ENCODE results near the gene C1QTNF6. TPM values are rescaled to one million over a fixed set of nuclear protein-coding genes. Genes with fewer than 3 reads are reported as not detected.
A peak's percentile ranks its signal among the peaks of the same experiment; 100 is the strongest.
"Not testable (repeated sequence)": the region's sequence is repeated elsewhere in the genome, so short reads cannot be mapped to it uniquely, and the experiment has no call there.

The C1QTNF6 gene
- total RNA-seq, 1 donor from 2014 or later = 3.3 TPM

DNA sequence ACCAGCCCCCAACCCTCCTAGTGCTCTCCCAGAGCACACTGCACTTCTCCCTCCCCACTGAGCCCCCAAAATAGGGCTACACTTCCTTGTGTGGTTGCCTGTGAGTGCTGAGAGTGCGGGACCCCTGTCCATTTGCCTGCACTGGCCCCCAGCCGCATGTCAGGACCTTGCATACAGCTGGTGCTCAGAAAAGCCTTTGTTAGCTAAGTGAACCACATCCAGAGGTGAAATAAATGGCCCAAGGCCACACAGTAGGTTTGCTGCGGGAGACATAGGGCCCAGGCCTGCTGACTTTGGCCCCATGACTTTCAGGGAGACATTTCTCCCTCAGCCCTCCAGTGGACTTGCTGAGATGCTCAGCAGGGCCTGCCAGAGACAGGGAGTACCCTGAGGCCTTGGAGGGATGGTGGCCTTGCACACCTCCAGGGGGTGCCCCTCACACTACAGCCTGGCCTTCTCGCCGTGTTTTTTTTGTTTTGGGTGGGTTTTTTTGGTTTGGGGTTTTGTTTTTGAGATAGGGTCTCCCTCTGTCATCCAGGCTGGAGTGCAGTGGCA is 14.0 kb upstream of the C1QTNF6 start:
- no peak for DNase-seq
- H3K36me3 Mint-ChIP-seq (ENCODE audit: unreplicated experiment) = no peaks in the 10 kb centered on the region
- H3K4me1 Mint-ChIP-seq (ENCODE audit: low read depth, unreplicated experiment) = peaks cover 3% of the 10 kb centered on the region
- no peaks in the 10 kb centered on the region for H3K27me3 Mint-ChIP-seq (ENCODE audit: unreplicated experiment)
- no peak for TF ChIP-seq CTCF (IDR thresholded peaks at IDR 0.05; ENCODE audit: partially characterized antibody, unreplicated experiment)
- no peak overlapping the region for H3K4me3 Mint-ChIP-seq (ENCODE audit: unreplicated experiment)
- no peak overlapping the region for H3K27ac Mint-ChIP-seq (ENCODE audit: unreplicated experiment)
- peaks cover 2% of the 10 kb centered on the region for H3K9me3 Mint-ChIP-seq (ENCODE audit: unreplicated experiment)

DNA sequence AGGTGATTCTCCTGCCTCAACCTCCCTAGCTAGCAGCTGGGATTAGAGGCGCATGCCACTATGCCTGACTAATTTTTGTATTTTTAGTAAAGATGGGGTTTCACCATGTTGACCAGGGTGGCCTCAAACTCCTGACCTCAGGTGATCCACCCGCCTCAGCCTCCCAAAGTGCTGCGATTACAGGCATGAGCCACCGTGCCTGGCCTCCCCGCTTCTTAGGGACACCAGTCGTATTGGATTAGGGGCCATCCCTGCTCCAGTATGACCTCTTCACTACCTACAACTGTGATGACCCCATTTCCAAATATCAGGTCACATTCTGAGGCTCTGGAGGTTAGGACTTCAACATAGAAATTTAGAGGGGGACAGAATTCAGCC is 13.4 kb upstream of the C1QTNF6 start:
- H3K36me3 Mint-ChIP-seq (ENCODE audit: unreplicated experiment); DNase-seq; H3K27ac Mint-ChIP-seq (ENCODE audit: unreplicated experiment); H3K4me1 Mint-ChIP-seq (ENCODE audit: low read depth, unreplicated experiment); H3K9me3 Mint-ChIP-seq (ENCODE audit: unreplicated experiment); H3K27me3 Mint-ChIP-seq (ENCODE audit: unreplicated experiment); H3K4me3 Mint-ChIP-seq (ENCODE audit: unreplicated experiment): not testable (repeated sequence)

DNA sequence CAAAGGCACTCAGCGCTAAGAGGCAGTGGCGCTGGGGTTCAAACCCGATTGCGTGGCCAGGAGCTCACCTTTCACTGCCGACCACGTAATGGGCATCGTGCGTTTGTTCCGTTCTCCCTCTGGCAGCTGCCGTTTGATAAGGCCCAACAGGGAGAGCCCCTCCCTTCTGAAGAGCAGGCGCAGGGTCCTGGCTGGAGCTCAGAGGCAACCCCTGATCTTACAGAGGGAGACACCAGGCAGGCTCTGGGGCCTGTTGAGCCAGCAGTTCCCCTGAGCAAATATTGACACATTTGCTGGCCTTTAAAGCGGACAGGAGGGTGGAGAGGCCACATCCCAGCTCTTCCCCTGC is 11.7 kb upstream of the C1QTNF6 start:
- Mint-ChIP-seq H3K36me3 (ENCODE audit: unreplicated experiment) (peaks cover under 1% of the 10 kb centered on the region), H3K9me3 (ENCODE audit: unreplicated experiment) (peaks cover 2% of the 10 kb centered on the region), H3K4me3 (ENCODE audit: unreplicated experiment) (no peak overlapping the region), H3K27ac (ENCODE audit: unreplicated experiment) (no peak overlapping the region), H3K27me3 (ENCODE audit: unreplicated experiment) (no peaks in the 10 kb centered on the region), H3K4me1 (ENCODE audit: low read depth, unreplicated experiment) (peaks cover 3% of the 10 kb centered on the region)
- peak; percentile 4 for TF ChIP-seq CTCF (IDR thresholded peaks at IDR 0.05; ENCODE audit: partially characterized antibody, unreplicated experiment)
- no peak for DNase-seq

DNA sequence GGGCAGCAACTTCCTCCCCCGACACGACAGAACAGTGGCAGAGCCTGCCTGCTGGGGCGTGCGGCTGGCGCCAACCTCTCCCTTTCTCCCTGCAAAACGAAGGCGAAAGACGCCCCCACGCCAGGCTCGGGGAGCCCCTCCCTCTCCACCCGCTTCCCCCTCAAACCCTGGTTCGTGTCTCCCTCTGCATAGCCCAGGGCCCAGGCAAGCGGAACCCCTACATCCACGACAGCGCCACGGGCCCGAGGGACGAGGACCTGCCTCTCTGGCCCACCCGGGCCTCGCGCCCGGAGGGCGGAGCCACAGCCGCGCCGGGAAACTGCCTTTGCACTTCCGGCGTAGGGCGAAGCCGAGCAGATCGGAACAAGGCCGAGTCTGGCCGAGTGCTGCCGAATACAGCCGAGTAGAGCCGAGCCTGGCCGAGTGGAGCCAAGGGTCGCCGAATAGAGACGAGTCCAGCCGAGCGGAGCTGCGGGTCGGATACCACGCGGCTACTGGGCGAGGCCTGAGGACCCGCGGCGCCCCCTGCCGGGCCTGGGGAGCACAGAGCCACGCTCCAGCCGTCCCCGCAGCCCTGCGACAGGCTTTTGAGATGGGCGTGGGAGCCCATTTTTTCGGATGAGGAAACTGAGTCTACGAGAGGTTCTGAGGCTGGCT is 11.2 kb upstream of the C1QTNF6 start:
- Mint-ChIP-seq H3K4me3 (ENCODE audit: unreplicated experiment) (peak overlapping the region; percentile 83), H3K27ac (ENCODE audit: unreplicated experiment) (peak overlapping the region; percentile 72), H3K27me3 (ENCODE audit: unreplicated experiment) (peaks cover 3% of the 10 kb centered on the region), H3K4me1 (ENCODE audit: low read depth, unreplicated experiment) (peaks cover 5% of the 10 kb centered on the region), H3K36me3 (ENCODE audit: unreplicated experiment) (peaks cover 6% of the 10 kb centered on the region), H3K9me3 (ENCODE audit: unreplicated experiment) (peaks cover 2% of the 10 kb centered on the region)
- TF ChIP-seq CTCF (IDR thresholded peaks at IDR 0.05; ENCODE audit: partially characterized antibody, unreplicated experiment) = peak; percentile 84
- DNase-seq = peak; percentile 99

GRCh38 chr22:37198258-37199102 is 10.4 kb upstream of the C1QTNF6 start:
- Mint-ChIP-seq H3K4me3 (ENCODE audit: unreplicated experiment) (peak overlapping the region; percentile 83), H3K9me3 (ENCODE audit: unreplicated experiment) (peaks cover 2% of the 10 kb centered on the region), H3K36me3 (ENCODE audit: unreplicated experiment) (peaks cover 11% of the 10 kb centered on the region), H3K4me1 (ENCODE audit: low read depth, unreplicated experiment) (peaks cover 5% of the 10 kb centered on the region), H3K27me3 (ENCODE audit: unreplicated experiment) (peaks cover 3% of the 10 kb centered on the region), H3K27ac (ENCODE audit: unreplicated experiment) (peak overlapping the region; percentile 72)
- peak; percentile 90 for TF ChIP-seq CTCF (IDR thresholded peaks at IDR 0.05; ENCODE audit: partially characterized antibody, unreplicated experiment)
- peak; percentile 91 for DNase-seq

Data from glutamatergic neuron (in vitro differentiated cells).